Type B pancreatic cell (in vitro differentiated cells): ENCODE measurements around the gene POLN. TPM values are rescaled to one million over a fixed set of nuclear protein-coding genes. Genes with fewer than 3 reads are reported as not detected.

Experiments used
- DNase-seq: peaks from one replicate; pipeline ENCODE4 v3.0.0; 2021; ENCODE audit warnings: mixed read lengths; ENCODE audit not compliant: unreplicated experiment; ENCODE audit errors: extremely low spot score
- H3K27ac Mint-ChIP-seq: 2 replicates; pipeline ENCODE4 v1.8.0; 2021; ENCODE audit warnings: mild to moderate bottlenecking, mixed read lengths
- H3K27me3 Mint-ChIP-seq: 2 replicates; pipeline ENCODE4 v1.8.0; 2021; ENCODE audit warnings: mixed read lengths
- H3K36me3 Mint-ChIP-seq: 2 replicates; pipeline ENCODE4 v1.8.0; 2021; ENCODE audit warnings: mixed read lengths
- H3K4me1 Mint-ChIP-seq: one replicate; pipeline ENCODE4 v1.8.0; 2021; ENCODE audit warnings: mixed read lengths; ENCODE audit not compliant: unreplicated experiment
- H3K4me3 Mint-ChIP-seq: 2 replicates; pipeline ENCODE4 v1.8.0; 2021; ENCODE audit warnings: mild to moderate bottlenecking, mixed read lengths
- H3K9me3 Mint-ChIP-seq: 2 replicates; pipeline ENCODE4 v1.8.0; 2021; ENCODE audit warnings: mixed read lengths
- CTCF ChIP-seq: fragments of 200-600 bp; sonication (generic); conservative IDR thresholded peaks from 2 replicates; pipeline ENCODE4 v1.5.0; 2021; ENCODE audit warnings: antibody characterized with exemption, mild to moderate bottlenecking
- total RNA-seq: library from RNA; stranded (reverse); gene quantifications from 2 replicates; pipeline ENCODE4 v1.2.1, GENCODE V29; 2021; ENCODE audit warnings: low replicate concordance

The POLN gene
- total RNA-seq, 1 donor from 2014 or later, result 4.1 TPM

GRCh38 chr4:2093265-2093664, 148.7 kb downstream of the POLN start:
- DNase-seq, result peak; percentile 59
- TF ChIP-seq CTCF, result no peak
- no peaks in the 10 kb centered on the region for H3K36me3 Mint-ChIP-seq
- peaks cover 3% of the 10 kb centered on the region for H3K4me1 Mint-ChIP-seq
- H3K9me3 Mint-ChIP-seq, result peaks cover 5% of the 10 kb centered on the region
- no peak overlapping the region for H3K4me3 Mint-ChIP-seq
- peaks cover 11% of the 10 kb centered on the region for H3K27me3 Mint-ChIP-seq
- H3K27ac Mint-ChIP-seq, result no peak overlapping the region

GRCh38 chr4:2092669-2093053, 149.3 kb downstream of the POLN start:
- H3K4me3 Mint-ChIP-seq, result no peak overlapping the region
- H3K9me3 Mint-ChIP-seq, result peaks cover 5% of the 10 kb centered on the region
- peaks cover 11% of the 10 kb centered on the region for H3K27me3 Mint-ChIP-seq
- peaks cover 3% of the 10 kb centered on the region for H3K4me1 Mint-ChIP-seq
- H3K36me3 Mint-ChIP-seq, result no peaks in the 10 kb centered on the region
- H3K27ac Mint-ChIP-seq, result peak overlapping the region; percentile 46
- TF ChIP-seq CTCF, result no peak
- DNase-seq, result no peak

GRCh38 chr4:2091990-2092668, 149.8 kb downstream of the POLN start:
- DNase-seq, result peak; percentile 60
- Mint-ChIP-seq H3K4me3 (no peak overlapping the region), H3K9me3 (peaks cover 5% of the 10 kb centered on the region), H3K27ac (peak overlapping the region; percentile 46), H3K36me3 (no peaks in the 10 kb centered on the region), H3K4me1 (peaks cover 3% of the 10 kb centered on the region), H3K27me3 (peaks cover 11% of the 10 kb centered on the region)
- no peak for TF ChIP-seq CTCF

- Mint-ChIP-seq H3K4me1 (peaks cover 3% of the 10 kb centered on the region), H3K27ac (no peak overlapping the region), H3K4me3 (no peak overlapping the region), H3K36me3 (no peaks in the 10 kb centered on the region), H3K27me3 (peaks cover 11% of the 10 kb centered on the region), H3K9me3 (no peaks in the 10 kb centered on the region)
- DNase-seq, result no peak
- TF ChIP-seq CTCF, result no peak
Observed at GRCh38 chr4:2090642-2091041, 151.3 kb downstream of the POLN start.

GRCh38 chr4:2089222-2089621, 152.7 kb downstream of the POLN start:
- Mint-ChIP-seq H3K36me3 (no peaks in the 10 kb centered on the region), H3K9me3 (no peaks in the 10 kb centered on the region), H3K4me1 (peaks cover 3% of the 10 kb centered on the region), H3K4me3 (no peak overlapping the region), H3K27me3 (peaks cover 11% of the 10 kb centered on the region), H3K27ac (no peak overlapping the region)
- DNase-seq, result no peak
- no peak for TF ChIP-seq CTCF
